NCI-H2107 (cell line): ENCODE measurements around the gene ARAP2.

Experiments used
- DNase-seq: peaks from one replicate; lab custom pipeline; 2025; lab: John Stamatoyannopoulos, UW

Gene ARAP2

DNA sequence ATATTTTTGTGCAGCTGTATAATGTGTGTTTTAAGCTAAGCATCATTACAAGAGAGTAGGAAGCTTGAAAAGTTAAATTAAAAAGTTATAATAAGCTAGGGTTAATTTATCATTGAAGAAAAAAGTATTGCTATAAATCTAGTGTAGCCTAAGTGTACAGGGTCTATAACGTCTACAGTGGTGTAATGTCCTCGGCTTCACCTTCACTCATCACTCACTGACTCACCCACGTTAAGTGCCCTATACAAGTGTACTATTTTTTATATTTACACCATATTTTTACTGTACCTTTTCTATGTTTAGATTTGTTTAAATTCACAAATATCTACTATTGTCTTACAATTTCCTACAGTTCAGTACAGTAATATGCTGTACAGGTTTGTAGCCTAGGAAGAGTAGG is 23.5 kb downstream of the ARAP2 start:
- DNase-seq = no peak

DNA sequence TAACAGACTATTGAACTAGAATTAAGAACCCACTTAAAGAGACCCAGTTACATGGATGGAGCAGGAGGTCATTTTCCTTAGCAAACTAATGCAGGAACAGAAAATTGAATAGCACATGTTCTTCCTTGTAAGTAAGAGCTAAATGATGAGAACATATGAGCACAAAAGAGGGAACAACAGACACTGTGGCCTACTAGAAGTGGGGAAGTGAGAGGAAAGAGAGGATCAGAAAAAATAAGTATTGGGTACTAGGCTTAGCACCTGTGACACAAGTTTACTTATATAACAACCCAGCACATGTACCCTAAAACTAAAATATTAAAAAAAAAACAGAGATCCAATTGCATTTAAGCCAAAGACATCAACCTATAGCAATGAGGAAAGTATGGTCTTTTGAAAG is 26.2 kb downstream of the ARAP2 start:
- DNase-seq = no peak

DNA sequence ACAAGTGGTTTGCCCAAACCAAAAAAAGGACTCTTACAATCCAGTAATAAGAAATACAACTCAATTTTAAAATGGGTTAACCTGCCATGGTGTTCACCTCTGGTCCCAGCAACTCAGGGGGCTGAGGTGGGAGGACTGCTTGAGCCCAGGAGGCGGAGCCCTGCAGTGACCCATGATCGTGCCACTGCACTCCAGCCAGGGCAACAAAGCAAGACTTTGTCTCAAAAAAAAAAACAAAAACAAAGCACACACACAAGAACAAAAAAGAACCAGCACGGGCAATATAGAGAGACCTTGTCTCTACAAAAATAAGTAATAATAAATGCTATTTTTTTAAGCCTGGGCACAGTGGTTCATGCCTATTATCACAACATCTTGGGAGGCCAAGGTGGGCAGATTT is 28.7 kb downstream of the ARAP2 start:
- no peak for DNase-seq

DNA sequence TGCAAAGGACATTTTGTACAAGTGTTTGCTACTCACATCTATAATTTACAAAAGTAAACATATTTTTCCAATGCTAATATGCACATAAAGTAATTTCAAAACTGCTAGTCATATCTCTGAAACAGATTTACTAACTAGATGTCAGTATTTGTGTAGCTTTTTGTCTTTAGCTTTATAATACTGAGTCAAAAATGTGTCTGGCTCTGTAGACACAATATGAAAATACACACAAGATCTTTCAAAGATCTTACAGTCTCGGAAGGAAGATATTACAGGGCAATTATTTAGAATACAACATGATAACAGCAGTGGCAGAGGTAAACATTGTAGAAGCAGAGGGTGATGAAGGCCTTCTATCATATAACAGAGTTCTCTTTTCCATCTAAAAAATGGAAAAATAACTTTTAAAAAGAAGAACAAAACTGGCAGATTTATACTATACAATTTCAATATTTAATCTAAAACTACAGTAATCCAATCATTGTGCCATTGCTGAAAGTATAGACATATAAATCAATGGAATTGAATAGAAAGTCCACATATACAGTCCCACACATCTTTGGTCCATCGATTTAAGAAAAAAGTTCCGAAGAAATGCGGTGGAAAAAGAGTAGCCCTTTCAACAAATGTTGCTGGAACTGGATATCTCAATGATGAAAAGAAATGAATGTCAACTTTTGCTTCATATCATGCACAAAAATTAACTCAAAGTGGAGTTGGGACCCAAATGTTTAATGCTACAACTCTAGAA is 29.4 kb downstream of the ARAP2 start:
- no peak for DNase-seq

DNA sequence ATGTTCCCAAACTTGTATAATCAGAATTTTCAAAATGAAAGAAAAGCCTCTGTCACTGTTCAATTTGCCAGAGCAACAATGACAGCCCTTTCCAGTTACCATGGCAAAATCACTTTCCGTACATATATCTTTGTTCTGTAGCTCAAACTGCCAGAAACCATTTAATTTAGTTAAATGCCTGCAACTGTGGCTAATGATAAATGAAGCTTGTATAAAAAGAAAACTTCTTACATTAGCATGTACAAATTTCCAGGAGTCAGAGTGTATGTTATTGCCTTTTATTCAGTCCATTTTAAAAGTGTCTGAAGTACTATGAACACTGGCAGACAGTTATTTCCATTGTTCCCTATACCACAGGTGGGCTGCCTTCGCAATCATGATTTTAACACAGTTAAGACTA is 30.3 kb downstream of the ARAP2 start:
- no peak for DNase-seq

DNA sequence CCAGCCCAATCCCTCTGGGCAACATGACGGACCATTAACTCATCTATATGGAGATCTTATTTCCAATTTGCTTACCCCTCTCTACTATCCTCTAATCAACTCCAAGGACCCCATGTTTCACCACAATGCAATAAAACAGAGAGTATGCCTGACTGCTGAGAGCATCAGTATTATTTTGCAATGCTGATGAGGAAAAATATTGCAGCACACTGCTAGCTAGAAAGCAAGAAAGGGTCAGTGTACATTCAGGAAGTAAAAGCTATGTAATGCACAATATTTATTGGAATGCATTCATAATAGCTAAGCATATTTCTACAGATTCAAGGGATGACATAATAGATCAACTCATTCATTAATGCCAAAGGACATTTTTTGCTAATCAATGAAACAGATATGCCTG is 33.2 kb downstream of the ARAP2 start:
- DNase-seq = no peak

DNA sequence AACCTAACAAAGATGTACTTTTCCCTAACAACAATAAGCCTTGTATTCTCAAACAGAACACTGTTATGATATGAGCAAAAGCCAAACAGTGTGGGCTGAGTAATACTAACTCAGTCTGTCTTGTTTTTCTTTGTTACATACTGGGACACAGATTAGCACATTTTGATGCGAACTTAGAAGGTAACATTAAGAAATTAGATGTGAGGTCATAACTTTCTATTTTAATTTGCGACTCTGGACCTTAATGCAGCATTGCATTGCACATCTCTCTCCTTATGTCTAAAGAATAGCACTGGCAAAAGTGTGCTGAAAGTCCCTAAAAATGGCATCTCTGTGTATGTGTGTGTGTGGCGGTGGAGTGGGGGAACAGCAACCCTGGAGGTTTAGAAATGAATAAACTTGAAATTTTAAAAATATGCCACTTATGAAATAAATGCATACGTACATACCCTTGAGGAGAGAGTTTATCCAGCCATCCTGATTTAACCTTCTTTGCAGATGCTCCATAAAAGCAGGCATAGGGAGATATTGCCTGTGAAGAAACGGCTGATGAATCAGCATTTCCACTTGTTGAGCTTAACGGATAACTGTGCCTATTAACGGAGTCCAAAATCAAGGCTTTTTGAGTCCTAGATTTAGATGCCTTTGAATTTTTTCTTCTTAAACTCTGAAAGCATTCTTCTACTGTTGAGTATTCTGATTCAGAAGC is 34.2 kb downstream of the ARAP2 start:
- no peak for DNase-seq

DNA sequence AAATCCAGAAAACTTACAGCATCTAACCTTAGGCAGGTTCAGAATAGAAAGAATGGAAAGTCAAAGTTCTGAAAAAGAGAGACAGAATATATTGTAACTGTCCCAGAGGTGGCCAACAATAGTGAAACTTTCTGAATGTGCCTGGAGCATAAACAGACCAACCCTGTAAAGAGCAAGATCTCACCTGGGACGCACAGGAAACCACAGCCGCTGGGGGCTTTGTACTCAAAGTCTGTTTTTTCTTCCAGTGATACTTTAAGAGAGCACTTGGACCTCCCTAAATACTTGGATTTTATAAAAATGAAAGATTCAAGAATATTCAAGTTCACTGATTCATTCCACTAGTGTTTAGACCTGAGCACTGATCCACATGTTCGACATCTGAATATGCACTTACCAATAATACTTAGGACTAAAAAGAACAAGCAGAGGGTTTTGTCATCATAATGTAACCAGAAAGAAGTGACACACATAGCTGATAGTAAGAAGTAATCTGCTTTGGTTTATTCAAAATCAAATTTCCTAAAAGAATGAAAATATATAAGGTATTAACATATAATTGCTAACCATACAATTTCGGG is 35.3 kb downstream of the ARAP2 start:
- DNase-seq = no peak

DNA sequence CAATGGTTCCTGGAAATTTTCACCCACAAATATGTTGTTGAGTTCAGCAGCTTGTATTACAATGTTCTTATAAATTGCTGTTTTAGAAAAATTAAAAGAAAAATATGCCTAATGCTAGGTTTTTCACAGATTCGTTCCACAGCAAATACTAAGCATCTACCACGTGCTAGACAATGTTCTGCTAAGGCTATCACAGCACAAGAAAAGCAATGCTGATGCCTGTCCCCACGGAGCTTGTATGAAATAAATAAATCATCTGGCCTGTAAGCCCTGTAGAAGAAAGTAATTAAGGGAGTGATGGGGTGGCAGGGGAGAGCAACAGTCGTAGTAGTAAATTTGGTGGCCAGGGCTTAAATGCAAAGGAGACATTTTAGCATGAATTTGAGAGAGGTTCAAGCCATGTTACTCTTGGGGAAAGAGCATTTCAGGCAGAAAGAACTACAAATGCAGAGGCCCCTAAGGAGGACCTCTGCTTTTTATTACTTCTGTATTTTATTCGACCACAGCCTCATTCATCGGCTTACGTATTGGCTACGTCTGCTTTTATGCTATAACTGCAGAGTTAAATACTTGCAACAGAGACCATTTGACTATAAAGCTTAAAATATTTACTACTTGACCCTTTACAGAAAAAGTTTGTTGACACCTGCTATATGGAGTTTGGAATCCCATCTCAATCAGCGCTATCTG is 36.3 kb downstream of the ARAP2 start:
- DNase-seq = no peak

DNA sequence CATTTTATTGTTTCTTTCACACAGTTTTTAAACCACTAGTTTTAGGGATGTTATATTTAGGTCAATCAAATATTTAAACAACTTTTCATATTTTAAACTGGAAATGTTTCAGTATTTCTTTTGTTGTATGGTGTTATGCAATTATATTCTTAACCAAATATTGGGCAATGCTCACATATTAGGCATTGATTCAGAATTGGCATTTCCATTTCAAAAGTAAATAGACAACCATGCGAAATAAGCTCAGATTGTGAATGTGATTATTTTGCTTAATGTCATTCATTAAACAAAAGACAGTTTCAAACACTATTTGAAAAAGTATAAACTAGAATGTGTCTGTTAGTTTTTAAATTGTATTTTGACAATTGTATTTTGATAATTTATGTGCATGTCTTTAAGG is 36.9 kb downstream of the ARAP2 start:
- no peak for DNase-seq

DNA sequence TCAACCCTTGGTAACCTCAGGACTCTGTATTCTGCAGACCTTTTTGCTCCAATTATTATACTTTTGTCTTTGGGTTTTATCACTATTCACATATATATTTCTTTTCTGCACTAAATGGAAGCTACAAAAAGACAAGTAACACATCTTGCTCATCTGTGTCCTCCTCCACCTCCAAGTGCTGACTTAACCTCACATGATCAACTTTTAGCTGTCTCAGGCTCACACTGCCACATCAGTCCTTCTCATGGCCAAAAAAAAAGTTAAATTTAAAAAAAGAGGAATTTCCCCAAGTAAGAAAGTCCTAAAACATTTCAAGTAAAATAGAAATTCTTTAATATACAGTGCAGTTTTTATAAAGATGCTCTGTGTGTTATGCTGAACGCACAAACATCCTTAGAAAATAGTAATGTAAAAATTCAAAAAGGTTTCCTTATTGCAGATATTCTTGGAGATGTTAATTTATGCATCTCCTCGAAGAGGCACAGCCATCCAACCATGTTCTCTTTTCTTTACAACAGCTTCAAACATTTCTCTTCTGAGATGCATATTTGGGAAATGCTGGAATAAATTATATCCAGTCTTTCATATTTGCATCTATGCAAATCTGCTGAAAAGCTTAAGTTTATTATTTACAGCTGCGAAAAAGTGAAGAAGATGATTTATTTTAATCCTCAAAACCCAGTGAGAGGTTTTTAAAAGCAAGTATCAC is 37.6 kb downstream of the ARAP2 start:
- no peak for DNase-seq

DNA sequence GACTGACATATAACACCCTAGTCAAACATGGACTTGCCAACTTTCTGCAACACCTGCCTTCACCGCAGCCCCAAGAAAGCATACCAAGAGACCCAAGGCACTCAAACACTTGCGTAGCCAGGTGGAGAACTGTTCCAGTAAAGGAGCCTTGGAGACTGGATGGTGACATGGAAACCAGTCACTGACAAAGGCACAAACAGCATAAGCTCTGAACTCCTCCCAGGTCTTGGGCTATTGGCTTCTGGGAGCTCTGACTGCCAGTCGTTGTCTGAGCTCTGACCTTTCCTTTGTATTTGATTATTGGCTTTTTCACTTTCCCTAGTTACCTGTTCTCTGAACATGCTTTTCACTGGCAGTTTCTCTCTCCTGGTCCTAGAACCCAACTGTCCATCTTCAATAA is 38.3 kb downstream of the ARAP2 start:
- DNase-seq = no peak

DNA sequence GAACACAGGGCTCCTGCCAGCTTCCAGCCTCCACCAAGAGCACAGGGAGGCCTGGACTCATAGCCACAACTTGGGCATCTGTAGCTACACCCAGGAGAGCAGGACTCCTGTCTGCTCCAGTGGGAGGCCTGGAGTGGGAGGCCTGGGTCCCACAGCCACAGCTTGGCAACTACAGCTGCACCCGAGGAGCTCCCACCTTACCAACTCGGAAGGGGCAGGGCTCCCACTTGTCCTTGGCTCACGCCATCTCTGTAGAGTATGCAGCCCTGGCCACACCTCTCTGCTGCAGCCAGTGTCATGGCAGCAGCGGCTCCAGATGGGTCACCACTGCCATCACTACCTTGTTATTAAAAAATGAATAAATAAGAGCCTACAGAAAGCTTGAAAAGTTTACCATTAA is 45.5 kb downstream of the ARAP2 start:
- DNase-seq = no peak

DNA sequence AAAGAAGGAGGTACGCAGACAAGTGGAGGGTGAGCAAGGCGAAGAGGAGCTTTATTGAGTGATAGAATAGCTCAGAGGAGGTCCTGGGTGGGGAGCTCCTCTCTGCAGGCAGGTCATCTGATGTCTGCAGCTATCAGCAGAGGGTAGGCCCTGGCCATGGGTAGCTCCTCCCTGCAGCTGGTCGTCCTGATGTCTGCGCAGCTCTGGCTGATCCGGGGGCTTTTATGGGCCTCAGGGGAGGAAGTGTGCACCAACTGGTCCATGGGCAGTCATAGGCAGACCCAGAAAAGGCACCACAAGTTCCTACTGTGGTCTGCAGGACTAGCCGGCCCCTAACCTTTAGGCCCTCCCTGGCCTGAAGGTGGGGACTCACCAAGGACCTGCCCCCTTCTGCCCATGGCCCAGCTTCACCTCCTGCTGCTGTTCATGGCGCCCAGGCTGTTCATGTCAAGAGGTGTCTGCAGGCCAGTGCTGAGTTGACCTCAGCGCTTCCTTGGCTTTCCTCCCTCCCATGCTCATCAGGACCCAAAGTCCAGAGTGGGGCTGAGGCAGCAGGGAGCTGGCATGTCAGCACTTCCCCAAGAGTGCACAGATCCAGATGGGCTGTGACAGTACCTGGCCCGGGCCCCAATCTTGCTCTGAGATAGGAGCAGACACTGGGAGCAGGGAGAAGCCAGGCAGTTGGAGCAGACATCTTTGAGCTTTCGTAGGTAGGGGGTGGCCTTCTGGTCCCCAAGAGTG is 46.1 kb downstream of the ARAP2 start:
- DNase-seq = no peak

DNA sequence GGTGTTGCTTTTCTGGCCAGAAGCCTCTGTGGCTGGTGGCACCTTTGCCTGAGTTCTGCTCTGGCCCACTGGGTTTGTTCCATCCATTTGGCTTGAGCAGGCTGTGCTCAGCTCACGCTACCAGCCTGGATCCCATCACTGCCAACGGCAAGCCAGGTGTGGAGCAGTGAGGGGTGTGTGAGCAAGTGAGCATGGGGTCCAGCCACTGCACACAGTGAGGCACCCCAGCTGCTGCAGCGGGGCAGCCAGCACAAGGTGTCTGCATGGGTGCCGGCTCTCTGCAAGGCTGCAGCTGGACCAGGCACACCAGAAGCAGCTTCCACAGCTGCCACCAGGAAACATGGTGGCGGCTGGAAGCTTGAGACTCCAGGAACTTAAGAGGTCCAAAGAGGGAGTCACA is 46.8 kb downstream of the ARAP2 start:
- DNase-seq = no peak

DNA sequence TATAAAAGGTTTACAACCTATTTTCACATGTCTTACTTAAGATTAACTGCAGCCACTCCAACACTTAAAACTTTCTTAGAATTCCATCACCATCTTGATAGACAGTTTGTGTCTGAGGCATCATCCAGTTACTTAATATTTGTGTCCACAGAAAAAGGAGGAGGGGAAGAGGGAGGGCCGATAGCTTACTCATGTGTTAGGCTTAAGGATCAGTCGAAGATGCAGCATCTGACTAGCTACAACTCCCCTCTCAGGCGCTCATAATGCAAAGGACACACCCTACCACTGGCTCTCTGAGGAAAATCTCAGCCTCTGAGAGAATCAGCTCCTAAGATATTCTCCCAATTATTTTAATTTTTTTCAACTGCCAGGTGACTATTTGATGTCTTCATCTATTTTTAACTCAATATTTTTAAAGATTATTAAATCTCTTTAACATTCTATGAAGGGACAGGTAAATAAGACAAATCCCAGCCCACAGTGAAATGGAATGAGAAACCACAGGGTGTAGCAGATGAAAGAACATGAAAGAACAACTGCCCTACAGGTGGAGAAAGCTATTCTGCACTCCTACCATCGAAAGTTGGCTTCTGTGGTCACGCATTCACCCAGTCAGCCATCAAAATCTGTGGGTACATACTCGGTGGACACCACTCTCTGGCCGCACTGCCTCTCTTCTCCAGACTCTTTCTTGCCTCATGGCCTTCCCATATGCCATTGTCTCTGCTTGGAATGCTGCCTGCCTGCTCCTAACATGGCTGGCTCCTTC is 48.0 kb downstream of the ARAP2 start:
- no peak for DNase-seq

DNA sequence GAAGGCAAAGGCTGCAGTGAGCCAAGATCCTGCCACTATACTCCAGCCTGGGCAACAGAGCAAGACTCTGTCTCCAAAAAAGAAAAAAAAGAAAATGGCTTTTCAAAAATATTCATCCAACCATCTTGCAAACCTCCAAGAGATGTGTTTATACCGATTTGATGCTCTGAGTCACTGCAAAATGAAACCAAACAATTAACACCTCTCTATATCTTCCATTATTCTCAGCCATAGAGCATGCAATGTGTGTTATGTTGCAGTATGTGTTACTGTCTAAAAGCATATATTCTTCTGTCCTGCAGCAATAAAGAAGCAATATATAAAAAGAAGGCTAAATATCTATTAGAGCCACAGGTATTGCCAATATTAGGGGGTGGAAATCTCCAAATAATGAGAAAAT is 51.4 kb downstream of the ARAP2 start:
- no peak for DNase-seq

DNA sequence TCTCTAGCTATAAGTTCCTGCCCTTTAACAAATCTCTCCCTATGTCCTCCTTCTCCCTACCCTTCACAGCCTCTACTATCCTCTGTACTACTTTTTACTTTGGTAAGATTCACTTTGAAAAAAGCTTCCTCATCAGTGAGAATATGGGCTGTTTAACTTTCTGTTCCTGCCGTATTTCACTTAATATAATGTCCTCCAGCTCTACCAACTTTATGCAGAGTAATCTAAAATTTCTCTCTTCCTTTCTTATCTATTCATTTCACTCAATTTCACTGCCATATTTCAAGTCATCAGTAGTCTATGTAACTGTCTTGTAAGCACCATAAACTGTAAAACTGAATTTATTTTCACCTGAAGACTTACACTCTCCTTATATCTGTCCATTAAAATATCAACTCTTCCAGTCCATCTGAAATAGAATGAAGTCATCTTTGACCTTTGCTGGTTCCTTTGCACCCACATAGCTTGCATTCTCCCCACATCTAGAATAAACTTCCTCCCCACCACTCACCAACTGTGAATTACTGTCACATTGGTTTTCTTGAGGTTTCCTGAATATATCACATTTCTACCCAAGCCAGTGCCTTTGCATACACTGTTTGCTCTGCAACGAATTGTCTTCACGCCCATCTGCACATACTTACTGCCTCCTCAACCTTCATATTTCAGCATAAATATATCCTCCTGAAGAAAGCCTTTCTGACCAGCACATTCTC is 54.6 kb downstream of the ARAP2 start:
- no peak for DNase-seq

DNA sequence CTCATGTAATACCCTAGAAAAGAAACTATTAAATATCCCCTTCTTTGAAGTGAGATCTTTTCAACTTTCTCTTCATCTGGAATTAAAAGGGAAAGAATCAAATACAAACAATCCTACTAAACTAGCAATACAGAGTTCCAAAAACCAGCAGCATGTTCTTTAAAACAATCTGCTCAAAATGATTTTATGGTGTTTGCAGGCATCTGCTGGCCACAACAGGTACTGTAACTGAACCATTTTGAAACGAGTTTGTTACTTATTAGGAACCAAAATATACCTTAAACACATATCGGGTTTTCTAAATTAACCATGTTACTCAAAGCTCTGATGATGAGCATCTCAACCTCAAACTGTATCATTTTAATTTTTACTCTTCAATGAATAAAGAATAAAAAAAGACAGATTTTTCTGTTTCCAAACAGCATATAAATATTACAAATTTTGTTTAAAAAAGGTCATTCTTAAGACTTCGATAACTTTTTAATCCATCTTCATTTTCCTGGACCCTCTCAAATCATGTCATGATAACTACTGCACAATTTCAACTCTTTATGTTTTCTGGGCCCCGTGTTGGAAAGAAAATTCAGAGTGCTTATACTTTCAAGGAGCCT is 56.5 kb downstream of the ARAP2 start:
- DNase-seq = no peak
